Peyer's patch (tissue), 4 donors: ENCODE results near the gene CACNA1S.

Experiments used
- CTCF ChIP-seq, 6 experiments: fragments of 450-650 bp in 4 of 6; fragments of 200-600 bp in 2 of 6; sonication (generic) in 1 of 6; IDR thresholded peaks; one replicate each; pipeline ENCODE4 v1.5.1; 2017 to 2019; ENCODE audit warnings: antibody characterized with exemption in 6 of 6, mild to moderate bottlenecking in 3 of 6, moderate library complexity in 1 of 6
- POLR2A ChIP-seq, 2 donors: fragments of 450-650 bp; IDR thresholded peaks; one replicate each; pipeline ENCODE4 v1.5.1; 2017; ENCODE audit warnings: antibody characterized with exemption in 2 of 2, mild to moderate bottlenecking in 2 of 2, moderate library complexity in 2 of 2

- no peak for TF ChIP-seq CTCF (IDR thresholded peaks at IDR 0.05)
- TF ChIP-seq POLR2A (IDR thresholded peaks at IDR 0.05) = no peak
These were observed 58.1 kb downstream of the CACNA1S start for GRCh38 chr1:201054091-201054543.
